ENCODE data around the gene XRCC5. TPM values are rescaled to one million over a fixed set of nuclear protein-coding genes. Genes with fewer than 3 reads are reported as not detected.
A peak's percentile ranks its signal among the peaks of the same experiment; 100 is the strongest.

The XRCC5 gene
- polyA plus RNA-seq, 1 donor from 2014 or later: 279 TPM

- Histone ChIP-seq H3K9me2 (ENCODE audit: insufficient read depth, low read length) (no peaks in the 10 kb centered on the region), H4K20me1 (ENCODE audit: insufficient read depth) (no peaks in the 10 kb centered on the region), H3K27ac (ENCODE audit: low read length) (peak overlapping the region; percentile 55), H3K9ac (ENCODE audit: low read length) (no peak overlapping the region), H3K4me3 (ENCODE audit: low read length) (no peak overlapping the region), H3F3A (ENCODE audit: insufficient read depth, low read length, poor library complexity, severe bottlenecking) (no peaks in the 10 kb centered on the region), H3K9me3 (ENCODE audit: low read length) (no peaks in the 10 kb centered on the region), H3K79me2 (replicated peaks; ENCODE audit: insufficient read depth, low read length) (peaks cover 63% of the 10 kb centered on the region), H3K4me2 (ENCODE audit: low read length) (no peak overlapping the region), H3K27me3 (ENCODE audit: insufficient read depth, low read depth, low read length) (no peaks in the 10 kb centered on the region), H2AFZ (ENCODE audit: low read depth, low read length) (no peak overlapping the region), H3K36me3 (ENCODE audit: insufficient read depth, low read length) (peaks cover 12% of the 10 kb centered on the region)
- TF ChIP-seq MXI1 (conservative IDR thresholded peaks at IDR 0.05; ENCODE audit: poor library complexity, severe bottlenecking) (peak; percentile 16), RAD21 (conservative IDR thresholded peaks at IDR 0.05) (no peak)
Observed at GRCh38 chr2:216114382-216114713, 5.2 kb downstream of the XRCC5 start.

- Histone ChIP-seq H3K36me3 (ENCODE audit: insufficient read depth, low read length) (peaks cover 12% of the 10 kb centered on the region), H3K27ac (ENCODE audit: low read length) (peak overlapping the region; percentile 95), H3K79me2 (replicated peaks; ENCODE audit: insufficient read depth, low read length) (peaks cover 57% of the 10 kb centered on the region), H3K9me3 (ENCODE audit: low read length) (no peaks in the 10 kb centered on the region), H3K4me3 (ENCODE audit: low read length) (peak overlapping the region; percentile 58), H3F3A (ENCODE audit: insufficient read depth, low read length, poor library complexity, severe bottlenecking) (no peaks in the 10 kb centered on the region), H3K9me2 (ENCODE audit: insufficient read depth, low read length) (no peaks in the 10 kb centered on the region), H3K4me2 (ENCODE audit: low read length) (peak overlapping the region; percentile 69), H4K20me1 (ENCODE audit: insufficient read depth) (no peaks in the 10 kb centered on the region), H3K27me3 (ENCODE audit: insufficient read depth, low read depth, low read length) (no peaks in the 10 kb centered on the region), H3K9ac (ENCODE audit: low read length) (peak overlapping the region; percentile 64), H2AFZ (ENCODE audit: low read depth, low read length) (peak overlapping the region; percentile 74)
- no peak for TF ChIP-seq SMC3 (conservative IDR thresholded peaks at IDR 0.05; ENCODE audit: poor library complexity)
- TF ChIP-seq CTCF (IDR thresholded peaks at IDR 0.05; ENCODE audit: poor library complexity, severe bottlenecking): peak; percentile 100
- TF ChIP-seq EZH2 (IDR thresholded peaks at IDR 0.05; ENCODE audit: borderline replicate concordance, insufficient read depth, low read length, poor library complexity, severe bottlenecking): no peak
- TF ChIP-seq EP300 (conservative IDR thresholded peaks at IDR 0.05; ENCODE audit: poor library complexity, severe bottlenecking): no peak
- peak; percentile 13 for TF ChIP-seq MXI1 (conservative IDR thresholded peaks at IDR 0.05; ENCODE audit: poor library complexity, severe bottlenecking)
- peak; percentile 22 for TF ChIP-seq POLR2AphosphoS5 (IDR thresholded peaks at IDR 0.05)
- no peak for TF ChIP-seq TAF1 (IDR thresholded peaks at IDR 0.05; ENCODE audit: low read depth)
- no peak for TF ChIP-seq RAD21 (conservative IDR thresholded peaks at IDR 0.05)
- peak; percentile 45 for TF ChIP-seq REST (IDR thresholded peaks at IDR 0.05; ENCODE audit: borderline replicate concordance)
Observed at GRCh38 chr2:216114714-216115531, 5.8 kb downstream of the XRCC5 start.

Data from neural cell (in vitro differentiated cells).